ENCODE data around the gene EIF4G1. TPM values are rescaled to one million over a fixed set of nuclear protein-coding genes. Genes with fewer than 3 reads are reported as not detected.

Gene EIF4G1
- total RNA-seq, 1 donor from 2014 or later, result 490 TPM

DNA sequence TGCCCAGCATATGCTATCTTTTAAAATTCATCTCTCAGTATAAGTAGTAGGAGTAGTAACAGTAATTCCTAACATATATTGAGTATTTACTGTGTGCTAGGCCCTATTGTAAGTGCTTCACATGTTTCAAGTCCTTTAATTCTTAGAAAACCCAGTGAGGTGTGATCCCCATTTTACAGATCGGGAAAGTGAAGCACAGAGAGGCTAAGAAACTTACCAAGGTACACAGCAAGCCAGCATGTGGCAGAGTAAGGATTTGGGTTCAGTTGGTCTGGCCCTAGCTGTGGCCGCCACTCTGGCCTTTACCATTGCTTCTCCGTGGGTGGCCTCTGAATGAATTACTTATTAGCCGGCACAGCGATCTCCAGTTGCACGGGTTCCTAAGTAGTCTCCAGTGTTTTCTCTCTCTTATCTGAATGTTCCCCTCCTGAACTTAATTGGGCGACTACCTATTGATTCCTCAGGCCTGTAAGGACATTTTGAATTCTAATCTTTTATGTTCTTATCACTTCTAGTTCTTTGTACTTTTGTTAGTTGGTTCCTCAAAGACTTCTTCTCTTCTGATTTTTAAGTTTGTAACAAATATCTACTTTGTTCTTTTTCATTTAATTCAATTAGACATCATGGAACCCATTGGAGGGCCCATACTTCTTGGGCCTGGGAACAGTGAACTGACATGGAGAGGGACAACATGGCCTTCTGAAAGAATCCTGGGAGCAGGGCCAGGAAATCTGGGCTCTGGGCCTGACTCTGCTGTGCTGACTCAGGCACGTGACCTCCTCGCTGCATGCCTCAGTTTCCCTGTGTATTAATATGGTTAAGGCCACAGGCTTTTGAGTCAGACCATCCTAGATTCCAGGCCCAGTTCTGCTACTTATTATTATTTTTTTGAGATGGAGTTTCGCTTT, 35.4 kb downstream of the EIF4G1 start:
- Mint-ChIP-seq H3K27me3 (ENCODE audit: low read depth, unreplicated experiment) (no peaks in the 10 kb centered on the region), H3K9me3 (ENCODE audit: unreplicated experiment) (no peaks in the 10 kb centered on the region), H3K4me1 (ENCODE audit: low read depth, unreplicated experiment) (peaks cover 28% of the 10 kb centered on the region), H3K4me3 (ENCODE audit: unreplicated experiment) (no peak overlapping the region), H3K27ac (ENCODE audit: unreplicated experiment) (no peak overlapping the region), H3K36me3 (ENCODE audit: low read depth, unreplicated experiment) (peaks cover 12% of the 10 kb centered on the region)
- no peak overlapping the region for H3K27ac ChIP-seq (ENCODE audit: low read depth, low read length)
- H3K27me3 ChIP-seq (ENCODE audit: insufficient read depth, low read length), result no peaks in the 10 kb centered on the region
- peaks cover 12% of the 10 kb centered on the region for H4K20me1 ChIP-seq (ENCODE audit: insufficient read depth, low read length)
- H3K9ac ChIP-seq (ENCODE audit: low read length), result no peak overlapping the region
- H3K4me3 ChIP-seq (ENCODE audit: insufficient read depth, low read depth, low read length), result no peak overlapping the region
- no peak overlapping the region for H2AFZ ChIP-seq (ENCODE audit: low read depth, low read length)
- TF ChIP-seq, protein P1, sequence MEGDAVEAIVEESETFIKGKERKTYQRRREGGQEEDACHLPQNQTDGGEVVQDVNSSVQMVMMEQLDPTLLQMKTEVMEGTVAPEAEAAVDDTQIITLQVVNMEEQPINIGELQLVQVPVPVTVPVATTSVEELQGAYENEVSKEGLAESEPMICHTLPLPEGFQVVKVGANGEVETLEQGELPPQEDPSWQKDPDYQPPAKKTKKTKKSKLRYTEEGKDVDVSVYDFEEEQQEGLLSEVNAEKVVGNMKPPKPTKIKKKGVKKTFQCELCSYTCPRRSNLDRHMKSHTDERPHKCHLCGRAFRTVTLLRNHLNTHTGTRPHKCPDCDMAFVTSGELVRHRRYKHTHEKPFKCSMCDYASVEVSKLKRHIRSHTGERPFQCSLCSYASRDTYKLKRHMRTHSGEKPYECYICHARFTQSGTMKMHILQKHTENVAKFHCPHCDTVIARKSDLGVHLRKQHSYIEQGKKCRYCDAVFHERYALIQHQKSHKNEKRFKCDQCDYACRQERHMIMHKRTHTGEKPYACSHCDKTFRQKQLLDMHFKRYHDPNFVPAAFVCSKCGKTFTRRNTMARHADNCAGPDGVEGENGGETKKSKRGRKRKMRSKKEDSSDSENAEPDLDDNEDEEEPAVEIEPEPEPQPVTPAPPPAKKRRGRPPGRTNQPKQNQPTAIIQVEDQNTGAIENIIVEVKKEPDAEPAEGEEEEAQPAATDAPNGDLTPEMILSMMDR (IDR thresholded peaks at IDR 0.05; ENCODE audit: insufficient read depth, low read depth, low read length), result no peak
- TF ChIP-seq EZH2 (IDR thresholded peaks at IDR 0.05; ENCODE audit: insufficient read depth, low read length), result no peak
- no peaks in the 10 kb centered on the region for H3K36me3 ChIP-seq (ENCODE audit: insufficient read depth, low read length)
- no peak overlapping the region for H3K4me2 ChIP-seq (ENCODE audit: low read length)
- H3K4me1 ChIP-seq (ENCODE audit: insufficient read depth, low read length), result peaks cover 11% of the 10 kb centered on the region
- no peak for FAIRE-seq
- H3K79me2 ChIP-seq (ENCODE audit: insufficient read depth, low read length), result no peaks in the 10 kb centered on the region
- no peaks in the 10 kb centered on the region for H3K9me3 ChIP-seq (ENCODE audit: insufficient read depth, low read depth, low read length)
- DNase-seq (ENCODE audit: low read depth), result no peak

- TF ChIP-seq, protein P1 (IDR thresholded peaks at IDR 0.05; ENCODE audit: insufficient read depth, low read depth, low read length), result no peak
- TF ChIP-seq EZH2 (IDR thresholded peaks at IDR 0.05; ENCODE audit: insufficient read depth, low read length), result no peak
- no peaks in the 10 kb centered on the region for H3K36me3 ChIP-seq (ENCODE audit: insufficient read depth, low read length)
- H3K4me3 ChIP-seq (ENCODE audit: insufficient read depth, low read depth, low read length), result no peak overlapping the region
- H3K79me2 ChIP-seq (ENCODE audit: insufficient read depth, low read length), result no peaks in the 10 kb centered on the region
- H3K4me2 ChIP-seq (ENCODE audit: low read length), result no peak overlapping the region
- Mint-ChIP-seq H3K27ac (ENCODE audit: unreplicated experiment) (no peak overlapping the region), H3K4me1 (ENCODE audit: low read depth, unreplicated experiment) (peaks cover 29% of the 10 kb centered on the region), H3K4me3 (ENCODE audit: unreplicated experiment) (no peak overlapping the region), H3K27me3 (ENCODE audit: low read depth, unreplicated experiment) (no peaks in the 10 kb centered on the region), H3K36me3 (ENCODE audit: low read depth, unreplicated experiment) (peaks cover 15% of the 10 kb centered on the region), H3K9me3 (ENCODE audit: unreplicated experiment) (no peaks in the 10 kb centered on the region)
- H3K27me3 ChIP-seq (ENCODE audit: insufficient read depth, low read length), result no peaks in the 10 kb centered on the region
- H3K9ac ChIP-seq (ENCODE audit: low read length), result no peak overlapping the region
- no peak overlapping the region for H3K27ac ChIP-seq (ENCODE audit: low read depth, low read length)
- DNase-seq (ENCODE audit: low read depth) (no peak), FAIRE-seq (no peak)
- peaks cover 15% of the 10 kb centered on the region for H4K20me1 ChIP-seq (ENCODE audit: insufficient read depth, low read length)
- H2AFZ ChIP-seq (ENCODE audit: low read depth, low read length), result no peak overlapping the region
- peaks cover 7% of the 10 kb centered on the region for H3K4me1 ChIP-seq (ENCODE audit: insufficient read depth, low read length)
- H3K9me3 ChIP-seq (ENCODE audit: insufficient read depth, low read depth, low read length), result no peaks in the 10 kb centered on the region
Measured at GRCh38 chr3:184350618-184351017, 36.2 kb downstream of the EIF4G1 start.

Data from astrocyte (in vitro differentiated cells and primary cell).